GM21619 (cell line): Measurements from ENCODE around the gene MXD3.
"Not testable (repeated sequence)": the region's sequence is repeated elsewhere in the genome, so short reads cannot be mapped to it uniquely, and the experiment has no call there.

Source experiments
- ATAC-seq: cut with Tn5 transposase; IDR thresholded peaks from one replicate; pipeline ENCODE4 v1.9.1; 2021; ENCODE audit not compliant: unreplicated experiment

The MXD3 gene

DNA sequence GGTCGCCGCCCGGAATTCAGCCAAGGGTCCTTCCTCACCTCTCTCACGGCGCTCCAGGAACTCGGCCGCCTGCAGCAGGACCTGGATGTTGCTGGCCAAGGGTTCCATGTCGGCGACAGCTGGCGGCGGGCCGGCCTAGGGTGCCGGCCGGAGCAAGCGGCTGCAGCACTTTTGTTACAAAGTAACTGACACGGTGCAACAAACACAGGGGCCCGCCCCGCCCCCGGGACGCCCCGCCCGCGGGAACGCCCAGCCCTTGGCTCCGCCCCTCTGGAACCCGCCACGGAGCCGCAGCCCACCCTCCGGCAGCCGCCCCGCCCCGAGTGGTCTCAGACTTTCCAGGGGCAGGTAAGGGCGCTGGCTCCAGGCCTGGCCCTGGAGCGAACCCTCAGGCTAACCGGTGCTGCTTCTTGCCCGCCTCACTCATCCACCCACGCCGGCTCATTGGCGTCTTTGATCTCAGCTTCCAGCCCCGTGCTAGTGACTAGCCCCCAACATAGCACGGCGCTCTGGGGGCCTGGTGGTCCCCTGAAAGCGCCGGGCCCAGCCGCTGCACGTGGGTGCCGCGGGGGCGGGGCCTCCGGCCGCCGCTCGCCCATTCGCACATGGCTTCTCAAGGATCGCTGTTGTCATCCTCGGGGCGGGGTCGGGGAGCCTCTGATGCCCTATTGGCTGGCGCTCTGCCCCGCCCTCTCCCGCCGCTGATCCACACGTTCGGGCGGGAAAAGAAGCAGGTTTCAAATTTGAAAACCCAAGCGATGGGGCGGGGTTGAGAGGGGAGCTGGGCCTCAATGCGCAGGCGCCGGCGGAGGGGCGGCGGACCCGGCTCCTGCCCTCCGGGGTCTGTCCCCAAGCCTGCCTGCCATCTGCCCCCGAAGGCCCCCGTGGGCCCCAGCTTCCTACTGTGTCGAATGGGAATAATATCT lies at the start of gene MXD3:
TSS of gene MXD3 (minus strand) at position 176 of the 926 bp plus-strand sequence. CDS start at position 108, 68 bp downstream.
- peak; percentile 62 for ATAC-seq

GRCh38 chr5:177360740-177361139 lies 49.0 kb upstream of the MXD3 start:
- ATAC-seq, result not testable (repeated sequence)

GRCh38 chr5:177359860-177360259 lies 48.2 kb upstream of the MXD3 start:
- ATAC-seq, result no peak

DNA sequence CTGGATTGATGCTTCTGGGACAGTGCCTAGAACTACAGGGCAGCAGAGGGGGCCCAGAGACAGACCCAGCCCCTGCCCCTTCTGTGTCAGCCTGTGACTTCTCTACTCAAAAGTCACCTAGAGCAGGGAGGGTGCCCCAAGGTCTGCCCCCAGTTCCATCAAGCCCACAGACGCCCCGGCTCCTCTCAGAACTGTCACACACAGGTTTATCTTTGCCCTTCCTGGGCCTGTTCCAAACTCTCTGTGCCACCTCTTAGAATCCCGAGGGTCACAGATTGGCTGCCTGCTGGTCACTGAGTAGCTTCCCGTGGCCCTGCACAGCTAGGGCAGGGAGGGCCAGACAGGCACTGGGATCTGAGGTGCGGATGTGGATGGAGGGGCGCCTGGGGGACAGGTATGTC lies 47.8 kb upstream of the MXD3 start:
- no peak for ATAC-seq

DNA sequence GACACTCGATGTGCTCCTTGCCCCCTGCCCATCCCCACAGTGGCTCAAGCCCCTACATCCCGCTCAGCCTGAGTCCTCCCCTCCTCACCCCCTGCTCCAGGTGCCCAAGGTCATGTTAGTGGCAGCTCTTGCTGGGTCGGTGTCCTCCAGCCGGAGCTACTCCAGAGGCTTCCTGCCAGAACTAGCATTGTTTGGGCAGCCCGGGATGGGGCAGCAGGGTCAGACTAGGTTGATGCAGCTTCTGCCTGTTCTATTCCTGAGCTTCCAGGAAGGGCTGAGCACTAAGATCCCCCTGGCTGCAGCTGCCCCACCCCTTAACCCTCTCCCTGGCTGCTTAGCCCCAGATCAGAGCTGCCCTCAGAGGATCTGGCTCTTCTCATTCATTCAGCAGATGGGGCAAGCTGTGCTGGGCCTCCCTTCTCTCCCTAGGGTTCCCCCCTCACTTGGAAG lies 46.7 kb upstream of the MXD3 start:
- peak; percentile 6 for ATAC-seq

GRCh38 chr5:177357459-177358351 lies 46.0 kb upstream of the MXD3 start, which contains the start of gene RGS14:
TSS of gene RGS14 (plus strand) at chr5:177357924. CDS start at chr5:177358025, 101 bp downstream.
- ATAC-seq, result peak; percentile 90

DNA sequence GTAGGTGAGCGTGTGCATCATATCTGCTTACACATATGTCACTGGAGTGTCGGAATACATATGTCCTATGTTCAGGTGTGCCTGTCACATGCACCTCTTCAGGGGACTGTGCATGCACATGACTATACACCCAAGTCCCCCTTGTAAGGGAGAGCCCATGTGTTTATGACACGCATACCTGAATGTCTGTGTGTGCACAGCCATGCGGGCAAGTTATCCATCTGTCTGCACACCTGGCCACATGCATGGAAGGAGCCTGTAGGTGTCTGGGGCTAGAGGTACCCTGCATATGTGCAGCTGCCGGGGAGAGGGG lies 45.4 kb upstream of the MXD3 start:
- no peak for ATAC-seq

DNA sequence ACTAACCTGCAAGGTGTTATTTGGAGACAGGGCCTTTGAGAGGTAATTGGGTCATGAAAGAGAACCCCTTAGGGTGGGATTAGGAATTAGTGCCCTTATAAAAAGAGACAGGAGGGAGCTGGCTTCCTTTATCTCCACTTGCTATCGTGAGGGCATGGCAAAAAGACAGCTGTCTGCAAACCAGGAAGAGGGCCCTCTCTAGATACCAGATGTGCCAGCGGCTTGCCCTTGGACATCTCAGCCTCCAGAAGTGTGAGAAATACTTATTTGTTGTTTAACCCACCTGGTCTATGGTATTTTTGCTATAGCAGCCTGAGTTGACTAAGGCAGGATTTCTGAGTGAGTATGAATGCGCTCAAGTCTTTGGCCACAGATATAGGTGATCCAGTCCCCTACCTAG lies 45.0 kb upstream of the MXD3 start:
- ATAC-seq, result no peak

DNA sequence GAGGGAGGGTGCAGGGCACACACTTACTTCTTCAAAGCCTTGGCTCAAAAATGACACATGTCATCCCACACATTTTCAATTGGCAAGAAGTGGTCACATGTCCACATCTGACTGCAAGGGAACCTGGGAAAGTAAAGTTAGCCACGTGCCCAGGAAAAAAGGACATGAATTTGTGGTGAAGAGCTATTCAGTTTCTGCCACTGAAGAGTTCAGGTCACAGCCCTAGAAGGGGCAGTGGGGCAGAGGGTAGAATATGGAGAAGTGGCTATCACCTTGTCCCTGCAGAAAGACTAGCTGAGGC lies 44.1 kb upstream of the MXD3 start:
- no peak for ATAC-seq

GRCh38 chr5:177355162-177355867 lies 43.6 kb upstream of the MXD3 start:
- no peak for ATAC-seq

DNA sequence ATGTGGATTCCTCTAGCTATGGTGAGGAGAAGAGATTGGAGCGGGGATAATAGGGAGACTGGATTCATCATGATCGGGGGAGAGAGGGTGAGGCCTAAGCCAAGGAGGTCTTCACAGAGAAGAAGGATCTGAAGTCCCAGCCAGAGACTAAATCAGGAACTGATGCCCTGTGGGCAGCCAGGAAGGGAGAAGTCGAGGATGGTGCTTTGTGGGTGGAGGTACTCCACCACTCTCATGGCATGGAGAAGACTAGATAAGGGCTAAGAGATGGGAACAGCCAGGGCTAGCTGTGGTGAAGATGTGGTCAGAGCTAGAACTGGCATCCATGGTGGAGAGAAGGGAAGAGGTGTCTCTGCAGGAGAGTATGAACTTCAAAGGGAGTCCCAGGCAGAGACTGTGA lies 43.0 kb upstream of the MXD3 start:
- no peak for ATAC-seq

DNA sequence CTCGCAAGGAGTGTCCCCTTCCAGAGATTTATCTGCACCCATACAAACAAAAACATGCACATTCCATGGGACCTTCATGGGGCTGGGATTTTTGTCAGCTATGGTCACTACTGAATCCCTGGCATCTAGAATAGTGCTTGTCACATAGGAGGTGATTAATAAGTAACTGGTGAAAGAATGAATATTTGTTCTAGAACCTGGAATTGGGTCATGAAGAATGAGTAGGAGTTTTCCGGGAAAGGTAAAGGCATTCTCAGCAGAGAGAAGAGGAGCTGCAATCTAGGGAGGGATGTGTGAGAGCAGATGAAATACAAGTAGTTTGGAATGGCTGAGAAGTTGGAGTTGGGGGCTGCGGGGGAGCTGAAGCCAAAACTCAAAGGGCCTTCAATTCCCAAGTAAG lies 42.6 kb upstream of the MXD3 start:
- no peak for ATAC-seq

DNA sequence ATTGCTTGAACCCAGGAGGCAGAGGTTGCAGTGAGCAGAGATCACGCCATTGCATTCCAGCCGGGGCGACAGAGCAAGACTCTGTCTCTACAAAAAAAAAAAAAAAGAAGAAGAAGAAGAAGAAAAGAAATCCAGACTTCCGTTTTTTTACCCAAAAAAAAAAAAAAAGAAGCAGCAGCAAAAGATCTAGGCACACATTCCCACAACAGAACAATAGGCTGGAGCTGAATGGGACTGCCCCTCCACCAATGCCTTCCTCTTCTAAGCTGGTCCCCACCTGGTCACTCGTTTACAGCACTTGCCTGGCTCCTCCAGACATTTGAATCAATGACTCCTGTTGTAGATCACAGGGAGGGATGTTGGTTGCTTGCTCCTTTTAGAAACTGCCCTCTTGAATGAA lies 41.4 kb upstream of the MXD3 start:
- no peak for ATAC-seq

GRCh38 chr5:177351392-177352329 lies 40.0 kb upstream of the MXD3 start, which contains the start of gene LMAN2:
TSS of gene LMAN2 (minus strand) at chr5:177351668. CDS start at chr5:177351647, 21 bp downstream.
- peak; percentile 89 for ATAC-seq

GRCh38 chr5:177350776-177351391 lies 39.2 kb upstream of the MXD3 start:
- ATAC-seq, result peak; percentile 21

DNA sequence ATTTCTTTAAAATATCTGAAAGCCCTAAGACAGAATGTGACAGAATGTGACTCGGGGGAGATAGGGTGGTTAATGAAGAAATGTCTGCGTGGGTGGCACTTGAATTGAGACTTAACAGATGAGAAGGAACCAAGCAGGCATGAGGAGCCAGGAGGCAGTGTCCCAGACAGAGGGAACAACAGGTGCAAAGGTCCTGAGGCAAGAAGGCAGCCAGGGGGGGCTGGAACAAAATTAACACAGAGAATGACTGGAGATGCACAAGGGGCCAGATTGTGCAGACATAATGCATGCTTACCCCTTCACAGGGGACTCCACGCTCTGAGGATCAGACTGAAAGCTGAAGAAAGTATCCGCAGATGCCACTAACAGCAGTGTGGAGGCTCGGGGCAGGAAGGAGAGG lies 38.1 kb upstream of the MXD3 start:
- no peak for ATAC-seq

DNA sequence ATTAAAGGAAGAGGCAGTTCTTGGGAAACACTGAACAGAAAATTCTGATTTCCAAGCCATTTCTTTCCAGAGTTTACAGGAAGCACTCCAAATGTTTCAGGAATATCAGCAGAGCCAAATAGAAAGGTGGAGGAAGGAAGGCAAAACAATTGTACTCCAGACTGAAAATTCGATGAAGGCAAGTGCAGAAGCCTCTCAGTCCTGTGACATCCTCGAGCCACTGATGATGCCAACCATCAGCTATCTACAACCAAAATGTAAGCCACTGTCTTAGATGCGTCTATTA lies 37.6 kb upstream of the MXD3 start:
- ATAC-seq, result no peak

- ATAC-seq, result no peak
Observed at GRCh38 chr5:177347699-177348098, 36.0 kb upstream of the MXD3 start.

- ATAC-seq, result no peak
Observed at GRCh38 chr5:177346820-177347219, 35.1 kb upstream of the MXD3 start.

- ATAC-seq, result no peak
Observed at GRCh38 chr5:177344891-177345290, 33.2 kb upstream of the MXD3 start.
